GM04504 (cell line): ENCODE data around the gene FBXO36.
A peak's percentile ranks its signal among the peaks of the same experiment; 100 is the strongest.

Experiments
- DNase-seq: peaks from one replicate; pipeline ENCODE4 v3.0.0-alpha.2; 2012; ENCODE audit warnings: low read depth

Gene FBXO36

DNA sequence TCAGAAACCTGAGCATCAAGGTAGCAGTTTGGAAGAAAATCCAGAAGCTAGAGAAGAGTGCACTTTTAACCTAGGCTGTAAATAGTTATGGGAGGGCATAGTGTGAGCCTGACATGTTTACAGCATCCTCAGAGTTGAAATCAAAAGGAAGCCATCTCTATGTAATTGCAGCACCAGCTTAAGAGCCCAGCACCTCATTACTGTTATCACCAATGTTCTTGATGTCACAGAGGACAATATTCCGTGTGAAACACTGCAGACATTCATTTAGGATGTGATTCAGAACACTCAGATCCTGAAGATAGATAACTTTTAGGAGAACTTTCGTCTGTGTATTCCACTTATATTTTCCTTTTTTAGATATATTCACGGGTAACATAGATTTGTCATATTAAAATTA lies 48.1 kb downstream of the FBXO36 start:
- no peak for DNase-seq

DNA sequence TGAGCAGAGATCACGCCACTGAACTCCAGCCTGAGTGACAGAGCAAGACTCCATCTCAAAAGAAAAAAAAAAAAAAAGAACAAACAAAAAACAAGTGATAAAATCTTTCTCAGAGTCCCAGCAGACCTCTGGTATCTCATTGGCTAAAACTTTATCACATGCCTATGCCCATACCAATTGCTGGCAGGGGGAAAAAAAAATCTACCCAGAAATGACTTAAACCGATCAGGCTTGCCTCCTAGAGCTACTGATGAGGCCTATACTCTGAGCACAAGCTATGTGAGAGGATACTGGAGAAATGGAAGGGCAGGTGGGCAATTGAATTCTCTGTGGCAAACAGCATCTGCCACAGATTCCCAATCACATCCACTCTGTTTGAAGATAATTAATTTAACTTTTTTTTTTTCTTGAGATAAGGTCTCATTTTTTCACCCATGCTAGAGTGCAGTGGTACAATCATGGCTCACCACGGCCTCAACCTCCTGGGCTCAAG lies 49.0 kb downstream of the FBXO36 start:
- no peak for DNase-seq

DNA sequence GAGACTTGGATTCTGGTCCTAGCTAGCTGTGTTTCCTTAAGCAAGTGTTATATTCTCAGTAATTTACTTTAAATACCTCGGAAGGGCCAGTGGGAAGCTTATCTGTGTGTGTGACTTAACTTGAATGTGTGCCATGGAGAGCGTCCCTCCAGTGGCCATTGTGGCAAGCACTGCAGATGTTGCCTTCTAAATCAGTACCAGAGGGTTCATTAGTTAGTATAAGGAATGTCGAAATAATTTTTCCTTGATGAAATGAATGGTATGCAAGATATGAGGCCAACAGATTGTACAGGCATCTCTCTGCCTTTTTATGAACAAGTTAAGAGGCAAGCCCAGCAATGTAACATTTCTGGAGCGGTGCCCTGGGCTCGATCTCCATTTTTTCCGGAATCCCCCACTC lies 52.0 kb downstream of the FBXO36 start:
- DNase-seq, result peak; percentile 34

DNA sequence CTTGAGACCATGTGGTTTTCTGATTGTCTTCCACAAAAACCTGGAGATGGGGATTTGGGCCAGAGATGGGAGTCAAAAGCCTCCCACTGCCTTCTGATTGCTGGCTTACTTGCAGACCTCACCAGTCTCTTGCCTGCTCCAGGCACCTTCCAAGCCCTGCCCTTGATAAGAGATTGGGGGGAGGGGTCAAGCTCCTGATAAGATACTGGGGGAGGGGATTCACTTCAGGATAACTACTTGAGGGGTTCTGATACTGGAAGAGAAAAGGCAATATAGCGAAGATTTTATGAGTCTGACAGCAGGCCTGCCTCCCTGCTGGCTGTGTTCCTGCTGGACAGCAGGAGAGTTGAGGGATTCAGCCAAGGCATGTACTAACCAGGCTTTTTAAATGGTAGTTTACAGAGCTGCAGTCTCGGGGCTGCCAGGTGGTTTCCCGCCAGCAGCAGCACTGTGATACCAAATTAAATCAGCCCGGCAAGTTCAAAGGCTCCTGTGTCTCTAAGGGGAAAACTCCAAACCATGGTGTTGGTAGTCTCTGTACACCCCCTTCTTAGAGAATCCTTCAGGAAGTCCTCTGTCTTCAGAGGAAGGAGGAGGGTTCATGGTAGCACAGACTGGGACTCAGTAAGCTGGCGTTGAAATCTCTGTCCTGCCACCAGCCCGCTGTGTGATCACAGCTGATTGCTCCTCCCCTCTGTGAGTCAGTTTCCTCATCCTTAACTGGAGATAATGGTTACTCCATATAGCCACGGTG lies 58.3 kb downstream of the FBXO36 start:
- DNase-seq, result no peak

DNA sequence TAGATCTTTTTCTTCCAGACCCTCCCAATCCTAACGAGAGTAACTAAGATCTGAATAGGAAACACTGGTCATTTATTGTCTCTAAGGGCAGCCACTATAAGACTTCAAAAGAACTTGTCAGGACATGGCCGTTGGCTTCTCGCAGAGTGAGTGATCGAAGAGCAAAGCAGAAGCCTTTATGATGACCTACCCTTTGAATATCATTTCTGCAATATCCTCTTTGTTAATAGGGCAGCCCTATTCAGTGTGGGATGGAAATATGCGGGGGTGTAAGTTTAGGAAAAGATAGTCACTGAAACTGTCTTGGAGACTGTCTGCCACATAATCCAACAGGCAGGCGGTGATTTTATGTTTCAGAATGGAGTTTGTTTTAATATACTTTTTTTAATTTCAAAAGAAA lies 70.9 kb downstream of the FBXO36 start:
- no peak for DNase-seq

DNA sequence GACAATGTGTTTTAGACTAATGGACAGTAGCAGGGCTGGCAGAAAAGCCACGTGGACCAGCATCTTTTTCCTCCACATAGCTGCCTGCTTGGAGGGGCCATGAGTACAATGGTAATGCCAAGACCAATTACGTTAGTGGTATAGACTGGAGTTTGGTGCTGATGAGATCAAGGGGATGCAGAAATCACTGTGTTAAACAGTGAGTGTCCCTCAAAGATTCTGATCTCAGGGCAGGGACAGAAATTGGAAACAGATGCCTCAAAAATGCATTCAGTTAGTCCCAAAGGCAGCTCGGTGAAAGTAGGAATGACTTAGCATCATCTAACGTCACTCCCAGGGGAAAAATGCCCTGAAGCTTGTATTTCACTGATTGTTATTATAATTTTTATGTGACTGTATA lies 74.0 kb downstream of the FBXO36 start:
- peak; percentile 43 for DNase-seq

DNA sequence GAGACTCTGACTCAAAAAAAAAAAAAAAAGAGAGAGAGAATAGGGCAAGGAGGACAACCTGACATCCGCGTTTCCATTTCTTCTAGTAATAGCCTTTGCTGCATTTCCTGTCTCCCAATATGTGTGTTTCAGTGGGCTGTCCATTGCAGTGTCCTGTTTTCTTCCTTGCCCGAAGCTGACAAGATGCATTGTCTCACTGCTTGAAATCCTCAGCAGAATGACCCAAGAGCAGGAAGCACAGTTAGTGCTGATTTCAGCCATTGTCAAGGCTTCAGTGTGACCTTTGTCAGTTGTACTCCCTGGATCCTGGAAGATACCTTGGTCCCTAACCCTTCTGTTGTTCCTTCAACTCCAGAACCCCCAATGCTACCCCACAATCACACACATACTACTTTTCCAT lies 75.3 kb downstream of the FBXO36 start:
- no peak for DNase-seq

DNA sequence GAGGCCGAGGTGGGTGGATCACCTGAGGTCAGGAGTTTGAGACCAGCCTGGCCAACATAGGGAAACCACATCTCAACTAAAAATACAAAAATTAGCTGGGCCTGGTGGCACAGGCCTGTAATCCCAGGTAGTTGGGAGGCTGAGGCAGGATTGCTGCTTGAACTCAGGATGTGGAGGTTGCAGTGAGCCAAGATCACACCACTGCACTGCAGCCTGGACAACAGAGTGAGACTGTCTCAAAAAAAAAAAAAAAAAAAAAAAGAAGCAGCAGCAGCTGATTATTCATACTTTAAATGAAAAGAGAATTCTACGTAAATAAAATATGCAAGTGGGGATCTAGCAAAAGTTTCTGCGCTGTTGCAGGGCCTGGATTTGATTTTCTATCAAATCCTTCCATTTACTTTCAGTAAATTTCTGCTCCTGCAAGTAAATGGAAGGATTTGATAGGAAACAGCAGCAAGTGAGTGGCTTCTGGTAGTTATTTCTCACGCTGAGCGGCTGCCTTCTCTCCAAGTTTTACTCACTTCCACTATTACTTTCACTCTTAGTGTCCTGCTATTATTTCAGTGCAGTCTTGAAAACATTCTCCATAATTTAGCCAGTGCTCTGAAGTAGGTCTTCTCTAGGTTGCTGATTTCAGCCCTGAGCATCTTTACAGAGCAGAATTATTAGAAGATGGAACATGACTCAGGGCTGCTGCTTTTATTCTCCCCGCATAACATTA lies 78.0 kb downstream of the FBXO36 start:
- DNase-seq, result no peak

DNA sequence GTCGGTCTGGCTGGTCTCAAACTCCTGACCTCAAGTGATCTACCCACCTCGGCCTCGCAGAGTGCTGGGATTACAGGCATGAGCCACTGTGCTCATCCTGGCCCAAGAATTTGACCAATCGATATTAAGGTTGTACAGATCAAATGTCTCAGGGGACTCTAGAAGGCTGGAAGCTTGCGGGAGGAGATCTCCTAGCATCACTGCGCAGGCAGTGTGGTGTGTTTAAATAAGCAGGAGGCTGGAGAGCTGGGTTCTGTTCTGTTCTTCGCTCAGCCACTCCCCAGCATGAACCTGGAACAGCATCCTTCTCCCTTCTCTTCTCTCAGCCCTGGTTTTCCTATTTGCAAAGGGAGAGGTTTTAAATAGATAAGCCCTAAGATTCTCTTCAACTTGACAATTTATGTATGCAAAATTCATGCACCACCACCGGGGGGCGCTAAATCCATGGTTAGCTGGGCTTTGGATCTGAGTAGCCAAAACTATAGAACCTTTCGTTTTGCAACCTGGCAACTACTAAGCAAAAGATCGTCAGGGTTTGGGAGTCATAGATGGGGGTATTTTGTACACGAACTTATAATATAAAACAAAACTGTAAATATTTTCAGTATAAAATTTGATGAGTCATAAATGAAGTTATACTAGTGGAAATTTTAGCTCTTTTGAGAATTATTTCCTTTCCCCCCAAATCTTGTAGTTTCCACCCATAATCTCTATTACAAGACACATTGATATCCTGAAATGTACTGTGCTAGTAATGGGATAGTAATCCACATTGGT lies 85.8 kb downstream of the FBXO36 start:
- peak; percentile 37 for DNase-seq

DNA sequence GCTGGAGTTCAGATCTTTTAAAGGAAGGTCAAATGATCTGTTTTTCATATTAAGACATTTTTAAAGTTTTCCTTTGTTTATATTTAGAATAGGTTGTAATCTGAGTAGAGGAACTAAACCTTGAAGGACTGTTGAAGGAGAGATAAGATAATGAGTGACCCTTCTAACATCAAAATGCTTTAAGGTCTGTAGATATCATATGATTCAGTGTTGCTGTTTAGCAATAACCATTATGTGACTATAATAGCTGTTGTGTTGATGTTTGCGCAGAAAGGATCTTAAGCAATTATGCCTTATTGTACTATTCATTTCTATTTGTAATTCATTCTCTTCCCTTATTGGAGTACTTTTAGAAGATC lies 86.4 kb downstream of the FBXO36 start:
- DNase-seq, result no peak

DNA sequence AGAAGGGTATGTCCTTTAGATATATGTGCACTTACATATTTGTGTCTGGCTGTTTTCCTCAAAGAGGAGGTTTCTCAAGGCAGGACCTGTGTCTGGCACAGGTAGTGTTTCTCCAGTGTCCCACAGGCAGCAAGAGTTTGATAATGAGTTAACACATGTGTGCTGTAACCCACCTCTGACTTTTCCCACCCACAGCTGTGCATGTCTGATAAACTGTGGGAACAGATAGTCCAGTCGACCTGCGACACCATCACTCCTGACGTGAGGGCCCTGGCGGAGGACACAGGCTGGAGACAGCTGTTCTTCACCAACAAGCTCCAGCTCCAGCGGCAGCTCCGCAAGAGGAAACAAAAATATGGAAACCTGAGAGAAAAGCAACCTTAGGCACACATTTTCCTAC lies 88.2 kb downstream of the FBXO36 start:
- no peak for DNase-seq

DNA sequence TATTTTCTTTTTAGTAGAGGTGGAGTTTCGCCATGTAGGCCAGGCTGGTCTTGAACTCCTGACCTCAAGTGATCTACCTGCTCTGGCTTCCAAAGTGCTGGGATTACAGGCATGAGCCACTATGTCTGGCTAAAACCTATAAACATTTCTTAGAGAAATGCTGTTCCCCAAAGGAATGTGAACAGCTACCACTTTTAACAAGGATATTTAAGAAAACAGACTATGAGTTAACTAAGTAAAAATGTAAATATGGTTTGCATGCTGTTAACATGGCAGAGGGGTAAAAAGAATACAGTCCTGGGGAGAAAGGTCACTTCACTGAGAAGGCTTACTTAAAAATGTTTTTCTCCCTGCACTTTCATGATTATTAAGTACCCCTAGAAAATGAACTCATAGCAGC lies 89.3 kb downstream of the FBXO36 start:
- peak; percentile 39 for DNase-seq

DNA sequence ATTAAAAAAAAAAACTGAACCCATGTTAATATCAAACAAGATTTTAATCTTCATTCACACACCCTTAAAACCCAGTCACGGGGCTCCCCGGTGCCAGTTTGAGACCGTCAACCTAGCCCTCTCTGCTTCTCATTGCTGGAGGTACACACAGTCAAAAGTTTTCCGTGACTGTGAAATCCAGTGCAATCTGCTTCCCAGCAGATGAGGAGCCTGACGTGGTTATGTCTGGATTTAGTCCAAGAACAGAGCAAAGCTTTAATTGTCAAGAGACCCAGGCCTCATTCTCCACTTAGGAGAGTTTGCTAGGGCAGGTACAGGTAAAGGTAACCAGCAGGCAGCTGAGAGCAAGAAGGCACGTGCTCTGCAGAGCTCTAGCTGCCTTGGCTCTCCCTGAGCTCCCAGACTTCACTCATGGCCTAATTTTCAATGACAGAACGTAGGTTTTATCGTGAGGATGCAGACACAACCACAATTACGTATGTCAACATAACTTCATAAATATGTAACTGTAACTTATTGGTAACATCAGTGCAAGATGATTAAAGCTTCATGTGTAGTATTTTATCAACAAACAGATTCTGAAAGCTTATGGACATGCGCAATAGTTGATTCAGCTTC lies 90.1 kb downstream of the FBXO36 start:
- DNase-seq, result no peak

DNA sequence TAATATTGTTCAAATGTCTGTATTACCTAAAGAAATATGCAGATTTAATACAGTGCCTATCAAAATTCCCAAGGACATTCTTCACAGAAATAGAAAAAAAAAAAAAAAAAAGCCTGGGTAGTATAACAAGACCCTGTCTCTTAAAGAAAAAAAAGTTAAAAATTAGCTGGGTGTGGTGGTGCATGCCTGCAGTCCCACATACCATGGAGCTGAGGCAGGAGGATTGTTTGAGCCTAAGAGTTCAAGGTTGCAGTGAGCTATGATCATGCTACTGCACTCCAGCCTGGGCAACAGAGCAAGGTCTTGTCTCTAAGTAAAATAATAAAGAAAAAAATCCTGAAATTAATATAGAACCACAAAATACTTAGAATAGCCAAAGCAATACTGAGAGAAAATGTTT lies 94.5 kb downstream of the FBXO36 start:
- DNase-seq, result no peak

DNA sequence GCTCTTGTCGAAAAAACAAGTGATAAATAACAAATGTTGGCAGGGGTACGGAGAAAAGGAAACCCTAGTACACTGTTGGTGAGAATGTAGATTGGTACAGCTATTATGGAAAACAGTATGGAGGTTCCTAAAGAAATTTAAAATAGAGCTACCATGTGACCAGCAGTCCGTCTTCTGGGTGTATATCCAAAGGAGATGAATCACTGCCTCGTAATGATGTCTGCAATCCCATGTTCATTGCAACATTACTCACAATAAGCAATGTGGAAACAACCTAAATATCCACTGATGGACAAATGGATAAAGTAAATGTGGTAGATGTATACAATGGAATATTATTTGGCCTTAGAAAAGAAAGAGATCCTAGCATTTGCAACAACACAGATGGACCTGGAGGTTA lies 95.8 kb downstream of the FBXO36 start:
- no peak for DNase-seq

DNA sequence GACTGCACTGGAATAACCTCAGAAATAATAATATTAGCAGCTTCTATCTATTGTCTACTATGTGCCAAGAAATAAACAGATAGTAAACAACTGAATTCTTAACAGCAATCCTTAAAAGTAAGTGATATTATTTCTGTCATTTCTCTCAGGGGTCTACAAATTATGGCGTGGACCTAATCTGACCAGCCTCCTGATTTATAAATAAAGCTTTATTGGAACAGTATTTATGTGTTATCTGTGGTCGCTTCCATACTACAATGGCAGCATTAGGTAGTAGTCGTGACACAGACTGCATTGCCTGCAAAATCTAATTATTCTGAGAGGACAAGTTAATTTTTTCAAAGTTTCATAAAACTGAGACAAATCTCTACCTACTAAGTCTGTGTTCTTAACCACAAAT lies 97.4 kb downstream of the FBXO36 start:
- no peak for DNase-seq

DNA sequence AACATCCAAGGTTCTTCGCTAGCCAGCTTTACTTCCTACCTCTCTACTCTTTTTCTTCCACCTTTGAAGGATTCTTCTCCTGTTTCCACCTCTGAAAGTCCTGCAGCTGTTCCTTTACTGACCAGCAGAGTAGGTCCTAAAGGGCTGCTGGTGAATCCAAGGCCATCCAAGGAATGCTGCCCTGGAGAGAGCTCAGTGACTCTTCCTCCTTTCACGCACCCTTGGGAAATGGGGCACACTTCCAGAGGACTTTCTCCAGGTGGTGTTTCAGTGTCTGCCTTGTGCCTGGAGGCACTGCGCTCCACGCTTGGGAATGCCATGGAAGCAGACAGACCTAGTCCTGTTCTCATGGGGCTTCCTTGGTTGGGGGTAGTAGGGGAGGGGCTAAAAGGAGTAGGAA lies 101.0 kb downstream of the FBXO36 start:
- no peak for DNase-seq

DNA sequence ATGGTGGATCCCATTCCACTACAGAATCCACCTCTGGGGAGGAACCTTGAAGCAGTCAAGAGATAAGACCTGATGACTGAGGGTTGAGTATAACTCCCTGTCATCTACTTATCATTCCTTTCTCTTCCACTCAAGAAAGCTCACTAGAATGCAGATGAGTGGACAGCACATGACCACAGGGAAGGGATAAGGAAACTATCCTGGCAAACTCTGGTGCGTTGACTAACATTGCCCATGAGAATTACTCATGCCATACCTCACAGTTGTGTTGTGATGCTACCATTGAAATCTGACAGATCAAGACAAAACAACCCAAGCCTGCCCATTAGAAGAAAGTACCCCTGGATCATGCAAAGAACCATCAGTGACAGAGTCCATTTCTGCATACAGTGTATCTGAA lies 119.9 kb downstream of the FBXO36 start:
- DNase-seq, result no peak

DNA sequence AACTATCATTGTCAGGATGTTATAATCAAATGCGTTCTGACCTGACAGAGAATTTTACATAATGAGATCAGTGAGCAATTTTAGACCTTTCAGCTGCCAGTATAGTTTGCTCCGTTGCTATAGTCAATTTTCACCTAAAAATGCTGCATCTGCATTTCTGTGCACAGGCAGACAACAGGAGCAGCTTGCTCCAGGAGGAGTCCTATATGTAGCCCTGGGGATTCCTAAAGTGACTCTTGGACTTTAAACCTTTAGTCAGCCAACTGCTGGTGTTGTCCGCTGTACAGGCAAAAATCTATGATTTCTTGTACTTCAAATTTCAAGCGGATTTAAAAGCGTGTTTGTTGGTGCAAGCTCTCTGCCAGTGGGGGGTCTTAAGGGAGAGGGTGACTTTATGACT lies 120.7 kb downstream of the FBXO36 start:
- no peak for DNase-seq

DNA sequence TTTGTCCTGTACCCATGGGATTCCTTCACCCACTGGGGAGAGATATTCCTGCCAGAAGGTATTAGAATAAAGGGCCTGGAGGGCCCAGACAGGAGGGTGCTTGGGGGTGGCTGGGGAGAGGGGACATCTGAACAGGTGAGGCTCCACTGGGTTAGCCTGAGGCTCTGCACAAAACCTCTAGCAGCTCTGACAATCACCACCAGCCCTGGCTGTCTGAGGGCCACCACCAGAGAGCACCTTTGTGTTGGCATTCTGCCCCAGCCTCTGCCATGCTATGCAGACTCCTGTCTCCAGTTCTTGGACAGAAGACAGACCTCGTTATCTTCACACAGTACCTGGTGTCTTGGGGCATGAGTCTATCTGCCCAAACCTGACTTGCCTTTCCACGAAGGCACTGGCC lies 121.2 kb downstream of the FBXO36 start:
- no peak for DNase-seq

DNA sequence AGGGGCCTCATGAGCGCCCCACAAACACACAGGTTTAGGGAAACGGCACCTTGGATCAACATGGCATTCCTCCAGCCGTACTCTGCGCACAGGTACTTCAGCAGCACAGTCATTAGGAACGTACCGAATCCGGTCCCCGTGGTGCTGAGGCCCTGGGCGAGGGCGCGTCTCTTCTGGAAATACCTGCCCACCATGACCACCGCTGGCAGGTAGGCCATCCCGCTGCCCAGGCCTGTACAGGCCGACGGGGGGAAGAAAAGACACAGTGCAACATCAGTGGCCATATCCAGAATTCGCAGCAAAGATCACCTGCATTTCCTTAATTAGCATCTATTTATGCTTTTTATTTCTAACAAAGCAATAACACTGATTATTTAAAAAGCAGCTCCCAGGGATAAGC lies 124.2 kb downstream of the FBXO36 start:
- DNase-seq, result no peak

DNA sequence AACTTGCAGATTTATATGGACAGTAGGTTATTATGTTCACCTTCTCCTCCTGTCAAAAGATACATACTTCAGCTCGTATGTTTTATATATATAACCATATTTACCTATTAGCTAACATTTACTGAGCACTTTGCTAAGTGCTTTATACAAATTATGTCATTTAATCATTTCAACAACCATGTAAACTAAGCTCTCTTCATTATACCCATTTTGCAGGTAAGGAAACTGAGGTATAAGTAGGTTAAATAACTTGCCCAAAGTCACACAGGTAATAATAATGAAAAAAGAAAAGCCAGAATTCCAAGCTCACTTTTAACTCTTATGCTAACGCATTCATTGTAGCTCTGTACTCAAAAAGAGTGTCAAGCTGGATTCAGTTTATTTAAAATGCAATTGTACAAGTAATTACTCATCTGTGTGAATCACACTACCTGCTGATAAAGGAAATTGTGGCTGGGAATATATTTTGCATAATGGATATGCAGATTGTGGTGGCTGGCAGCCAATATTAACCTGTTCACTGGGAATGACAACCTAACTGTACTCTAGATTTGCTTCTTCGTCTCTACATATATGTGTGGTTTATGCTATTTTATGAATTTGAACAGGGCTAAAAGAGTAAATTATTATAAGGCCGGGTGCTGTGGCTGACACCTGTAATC lies 125.8 kb downstream of the FBXO36 start:
- no peak for DNase-seq
